K562 (cell line): Measurements from ENCODE around the gene PCDHGB1. TPM values are rescaled to one million over a fixed set of nuclear protein-coding genes. Genes with fewer than 3 reads are reported as not detected.
"Not testable (repeated sequence)": the region's sequence is repeated elsewhere in the genome, so short reads cannot be mapped to it uniquely, and the experiment has no call there.

Source experiments
- ATAC-seq: fragments of 200-7000 bp; cut with Tn5 transposase; 3 replicates; pipeline ENCODE4 v1.9.1; 2020; ENCODE audit warnings: moderate library complexity
- BruUV-seq: library from RNA; stranded (reverse); fragments of 400-500 nt; replicated peaks from 2 replicates; lab custom pipeline; 2021; lab: Mats Ljungman, UMichigan
- CTCF ChIA-PET: fragments of 300-600 bp; formaldehyde crosslinking; extraction: SDS; loops from one replicate; lab custom pipeline; 2021; ENCODE audit warnings: low intra/inter-chr PET ratio; lab: Yijun Ruan, JAX
- POLR2A ChIA-PET: fragments of 300-600, 350-650 bp; sonication (Branson Sonifier 250); formaldehyde crosslinking; extraction: SDS; loops from one replicate; lab custom pipeline; 2021; ENCODE audit warnings: antibody characterized with exemption, inconsistent platforms; lab: Yijun Ruan, JAX
- DNase-seq, 4 experiments: peaks; one replicate each; pipeline versions ENCODE4 v3.0.0 to v3.0.0-alpha.2; 2011 to 2018; ENCODE audit warnings: low spot score in 3 of 4, mixed read lengths in 3 of 4; ENCODE audit errors: extremely low read depth in 1 of 4
- FAIRE-seq: peaks from 2 replicates; lab custom pipeline; 2011; peaks lifted over from hg19 to GRCh38; lab: Jason Lieb, UNC
- H2AFZ ChIP-seq: 2 replicates; pipeline ENCODE4 v1.6.0; 2011; ENCODE audit warnings: low read depth, low read length, control low read depth, inconsistent platforms
- H3K27ac ChIP-seq: fragments of 200-600 bp; 3 replicates; pipeline ENCODE4 v1.8.0; 2011; ENCODE audit warnings: low read depth, mild to moderate bottlenecking, control low read depth, inconsistent platforms, low read length, moderate library complexity, mixed read lengths; ENCODE audit errors: extremely low read depth
- H3K27me3 ChIP-seq, 2 experiments: fragments of 300-600 bp in 1 of 2; 2 replicates in 1 of 2; 3 replicates in 1 of 2; pipeline versions ENCODE4 v1.6.0 to v1.8.0; 2011; ENCODE audit warnings: inconsistent platforms in 2 of 2, low read length in 2 of 2, mild to moderate bottlenecking in 1 of 2, mixed read lengths in 1 of 2, moderate library complexity in 1 of 2; ENCODE audit not compliant: control insufficient read depth in 2 of 2, insufficient read depth in 2 of 2
- H3K36me3 ChIP-seq: fragments of 300-600 bp; 3 replicates; pipeline ENCODE4 v1.8.0; 2011; ENCODE audit warnings: mild to moderate bottlenecking, low read length, inconsistent platforms; ENCODE audit not compliant: control insufficient read depth, insufficient read depth
- H3K4me1 ChIP-seq, 2 experiments: fragments of 200-600 bp in 1 of 2; replicated peaks in 1 of 2; 2 replicates in 1 of 2; 3 replicates in 1 of 2; pipeline versions ENCODE4 v1.5.1 to v1.8.0; 2011; ENCODE audit warnings: inconsistent platforms in 2 of 2, low read length in 2 of 2, mild to moderate bottlenecking in 1 of 2, mixed read lengths in 1 of 2, moderate library complexity in 1 of 2; ENCODE audit not compliant: control insufficient read depth in 2 of 2, insufficient read depth in 2 of 2
- H3K4me2 ChIP-seq: 2 replicates; pipeline ENCODE4 v1.6.1; 2011; ENCODE audit warnings: low read length, control low read depth, inconsistent platforms, mixed read lengths; ENCODE audit not compliant: insufficient read depth
- H3K4me3 ChIP-seq: fragments of 200-600 bp; sonication (generic), shearing (Covaris generic); 2 replicates; pipeline ENCODE4 v1.5.1; 2016; ENCODE audit warnings: control low read depth, inconsistent platforms
- H3K79me2 ChIP-seq: fragments of 200-600 bp; 3 replicates; pipeline ENCODE4 v1.8.0; 2011; ENCODE audit warnings: low read length, inconsistent platforms; ENCODE audit not compliant: control insufficient read depth, insufficient read depth
- H3K9ac ChIP-seq, 2 experiments: 2 replicates each; pipeline versions ENCODE4 v1.6.0 to v1.6.1; 2011; ENCODE audit warnings: low read depth in 2 of 2, low read length in 2 of 2, control low read depth in 1 of 2, inconsistent platforms in 1 of 2, mild to moderate bottlenecking in 1 of 2, mixed read lengths in 1 of 2; ENCODE audit not compliant: insufficient read depth in 1 of 2
- H3K9me1 ChIP-seq: one replicate; pipeline ENCODE4 v1.6.0; 2011; ENCODE audit warnings: inconsistent platforms, mild to moderate bottlenecking, low read length, moderate library complexity; ENCODE audit not compliant: control insufficient read depth, insufficient read depth
- H3K9me3 ChIP-seq: replicated peaks from 2 replicates; pipeline ENCODE4 v1.5.1; 2011; ENCODE audit warnings: low read depth, low read length, inconsistent platforms; ENCODE audit not compliant: control insufficient read depth, insufficient read depth
- H4K20me1 ChIP-seq: replicated peaks from 2 replicates; pipeline ENCODE4 v1.6.1; 2011; ENCODE audit warnings: low read length, inconsistent platforms, mixed read lengths; ENCODE audit not compliant: control insufficient read depth, insufficient read depth
- CTCF ChIP-seq, 3 experiments: IDR thresholded peaks in 2 of 3; conservative IDR thresholded peaks in 1 of 3; 2 replicates each; pipeline ENCODE4 v1.5.1; 2011 to 2012; ENCODE audit warnings: low read length in 3 of 3, mild to moderate bottlenecking in 3 of 3, control low read depth in 2 of 3, improper control_type of control experiment in 1 of 3, inconsistent platforms in 1 of 3, low read depth in 1 of 3, mixed read lengths in 1 of 3, moderate library complexity in 1 of 3; ENCODE audit not compliant: insufficient read depth in 2 of 3
- NRF1 ChIP-seq, 2 experiments: fragments of 450-650 bp; IDR thresholded peaks in 1 of 2; conservative IDR thresholded peaks in 1 of 2; 2 replicates each; pipeline ENCODE4 v1.6.1; 2014; ENCODE audit warnings: mild to moderate bottlenecking in 2 of 2
- RAD21 ChIP-seq, 2 experiments: fragments of 250-450 bp in 1 of 2; fragments of 450-650 bp in 1 of 2; sonication (Bioruptor Pico) in 1 of 2; formaldehyde crosslinking in 1 of 2; IDR thresholded peaks in 1 of 2; conservative IDR thresholded peaks in 1 of 2; 2 replicates each; pipeline versions ENCODE4 v1.4.0 to v1.8.0; 2020 to 2022; ENCODE audit warnings: mild to moderate bottlenecking in 2 of 2, moderate library complexity in 1 of 2
- whole genome bisulfite sequencing: fragments of 100-300 bp; shearing (Covaris generic); methylation state at CpG from one replicate; pipeline ENCODE4 v1.1.6; 2016; ENCODE audit warnings: low coverage, mixed read lengths; ENCODE audit not compliant: insufficient coverage; ENCODE audit errors: missing lambda C conversion rate; 5-methylcytosine and 5-hydroxymethylcytosine counted together
- in situ Hi-C: fragments of 300-500 bp; cut with MboI; formaldehyde crosslinking; loops from 4 replicates; pipeline ENCODE4 v1.15.0; 2018; ENCODE audit warnings: inconsistent platforms, mixed read lengths
- intact Hi-C: fragments of 100-400 bp; cut with micrococcal nuclease; formaldehyde crosslinking; loops from 2 replicates; pipeline ENCODE4 v1.14.2; 2022
- polyA plus RNA-seq, 8 experiments: library from polyadenylated mRNA; depleted of rRNA in 4 of 8; stranded (reverse) in 5 of 8; unstranded in 3 of 8; fragments of >200 nt; fragmentation: Nextera tagmentation in 2 of 8; fragmentation: Illumina TruSeq in 1 of 8; extraction: Ambion mirVana in 2 of 8; extraction: Trizol in 1 of 8; gene quantifications; 2 replicates each; pipeline versions ENCODE4 v1.2.1 to v1.2.3, GENCODE V29; 2011 to 2014; ENCODE audit warnings: inconsistent platforms in 1 of 8, missing spikeins in 1 of 8
- total RNA-seq, 7 experiments: library from RNA; depleted of rRNA in 6 of 7; stranded (reverse); fragments of >200 nt in 6 of 7; fragmentation: Illumina TruSeq in 2 of 7; extraction: Trizol in 2 of 7; gene quantifications; 2 replicates each; pipeline versions ENCODE4 v1.2.1 to v1.2.3, GENCODE V29; 2011 to 2021; ENCODE audit warnings: low replicate concordance in 1 of 7

The PCDHGB1 gene
- total and polyA plus RNA-seq, 9 of the 15 experiments (the other 6 are each of a cell fraction or from before 2014, with no cell fraction given), result 0.06 to 0.20 (median 0.07) TPM; not detected in 2

GRCh38 chr5:141397756-141398551, 48.1 kb downstream of the PCDHGB1 start, which contains the start of gene PCDHGB5:
Gene PCDHGB5 (plus strand): TSS chr5:141397947. CDS start chr5:141398128, 181 bp downstream.
- H3K9me3 ChIP-seq, H3K4me2 ChIP-seq, in situ Hi-C loops, H3K9ac ChIP-seq, H3K36me3 ChIP-seq, H3K9me1 ChIP-seq, H3K79me2 ChIP-seq, CTCF ChIA-PET, H4K20me1 ChIP-seq, intact Hi-C loops, H3K27ac ChIP-seq, BruUV-seq, H2AFZ ChIP-seq: not testable (repeated sequence)
- WGBS, result 6% methylated on average over 20 of the region's 43 CpGs
- H3K4me1 ChIP-seq, result peaks cover 0 to 14% of the 10 kb centered on the region in 2 experiments; a peak in 3 of 5 replicates
- DNase-seq (peak in 3 of 4 experiments; percentile 13 to 58 (median 23)), FAIRE-seq (peak; percentile 48), ATAC-seq (peak; percentile 99)
- peak within 1 kb of the TSS; percentile 18; the same call in 1 of the 2 replicates for H3K4me3 ChIP-seq
- POLR2A ChIA-PET, result interaction anchor here (0.6 to 1.1 kb wide), 2 partner anchors 9 to 13 kb away, joined by 3 read pairs; no protein-coding TSS in a partner anchor
- TF ChIP-seq NRF1 (conservative IDR thresholded peaks at IDR 0.05 in 1 of 2, IDR thresholded peaks at IDR 0.05 in 1 of 2) (peak; percentile 89 to 90), RAD21 (CRISPR knock-in tag; conservative IDR thresholded peaks at IDR 0.05 in 1 of 2, IDR thresholded peaks at IDR 0.05 in 1 of 2) (peak in 1 of 2 experiments; percentile 41; a peak in 2 of 4 replicates), CTCF (IDR thresholded peaks at IDR 0.05 in 2 of 3, conservative IDR thresholded peaks at IDR 0.05 in 1 of 3; ENCODE audit: insufficient read depth in 2 of 3, low read depth in 1 of 3, low read length in 3 of 3) (peak; percentile 55 to 68 (median 64))
- peaks cover 0 to 32% of the 10 kb centered on the region in 2 experiments; a peak in 3 of 5 replicates for H3K27me3 ChIP-seq
